Activated CD4-positive, alpha-beta memory T cell treated with anti-CD3 and anti-CD28 coated beads, Interleukin-2, amount 10 ng/mL, durations not matched to agents 7 days and 5 days (primary cell): ENCODE measurements around the gene FAM13A. TPM values are rescaled to one million over a fixed set of nuclear protein-coding genes. Genes with fewer than 3 reads are reported as not detected.

ENCODE experiments used
- CTCF ChIA-PET: fragments of 350-600 bp; sonication (Branson Sonifier 250); formaldehyde crosslinking; loops from one replicate; lab custom pipeline; 2021; ENCODE audit warnings: antibody characterized with exemption, inconsistent platforms; lab: Charles Lee
- POLR2A ChIA-PET: fragments of 350-600 bp; sonication (Branson Sonifier 250); formaldehyde crosslinking; loops from one replicate; lab custom pipeline; 2021; ENCODE audit warnings: antibody characterized with exemption; lab: Charles Lee
- DNase-seq: peaks from one replicate; pipeline ENCODE4 v3.0.0-alpha.2; 2020
- H3K27ac Mint-ChIP-seq: one replicate; pipeline ENCODE4 v1.8.0; 2021; ENCODE audit warnings: mild to moderate bottlenecking, mixed read lengths
- H3K27me3 Mint-ChIP-seq: one replicate; pipeline ENCODE4 v1.8.0; 2021; ENCODE audit warnings: mixed read lengths
- H3K36me3 Mint-ChIP-seq: one replicate; pipeline ENCODE4 v1.8.0; 2021; ENCODE audit warnings: low read depth, mixed read lengths
- H3K4me1 Mint-ChIP-seq: one replicate; pipeline ENCODE4 v1.8.0; 2021; ENCODE audit warnings: mixed read lengths
- H3K4me3 Mint-ChIP-seq: one replicate; pipeline ENCODE4 v1.8.0; 2021; ENCODE audit warnings: mild to moderate bottlenecking, mixed read lengths
- H3K9me3 Mint-ChIP-seq: one replicate; pipeline ENCODE4 v1.8.0; 2021; ENCODE audit warnings: mixed read lengths
- total RNA-seq, 2 experiments: library from RNA; stranded (reverse); gene quantifications; one replicate each; pipeline ENCODE4 v1.2.3, GENCODE V29; 2021

The FAM13A gene
- total RNA-seq, 2 experiments from 2014 or later: 9.5 to 10.1 TPM

GRCh38 chr4:88813013-88813412, 244.0 kb downstream of the FAM13A start:
- no peak overlapping the region for H3K4me3 Mint-ChIP-seq
- H3K27me3 Mint-ChIP-seq: peaks cover 18% of the 10 kb centered on the region
- ChIA-PET POLR2A (no interaction called here), CTCF (interaction anchor here (1.1 kb wide), 1 partner anchor 10 kb away, joined by 3 read pairs; no protein-coding TSS in a partner anchor)
- no peaks in the 10 kb centered on the region for H3K36me3 Mint-ChIP-seq
- DNase-seq: no peak
- H3K4me1 Mint-ChIP-seq: no peaks in the 10 kb centered on the region
- H3K9me3 Mint-ChIP-seq: no peaks in the 10 kb centered on the region
- H3K27ac Mint-ChIP-seq: no peak overlapping the region

- Mint-ChIP-seq H3K9me3 (no peaks in the 10 kb centered on the region), H3K27ac (no peak overlapping the region), H3K4me1 (no peaks in the 10 kb centered on the region), H3K36me3 (no peaks in the 10 kb centered on the region), H3K4me3 (no peak overlapping the region), H3K27me3 (peaks cover 17% of the 10 kb centered on the region)
- CTCF ChIA-PET: no interaction called here
- POLR2A ChIA-PET: no interaction called here
- no peak for DNase-seq
These were observed 244.6 kb downstream of the FAM13A start for GRCh38 chr4:88812420-88812819.

- no peaks in the 10 kb centered on the region for H3K36me3 Mint-ChIP-seq
- DNase-seq: no peak
- POLR2A ChIA-PET: no interaction called here
- no peaks in the 10 kb centered on the region for H3K4me1 Mint-ChIP-seq
- no peaks in the 10 kb centered on the region for H3K9me3 Mint-ChIP-seq
- H3K4me3 Mint-ChIP-seq: no peak overlapping the region
- CTCF ChIA-PET: no interaction called here
- H3K27ac Mint-ChIP-seq: no peak overlapping the region
- peaks cover 17% of the 10 kb centered on the region for H3K27me3 Mint-ChIP-seq
These were observed 245.1 kb downstream of the FAM13A start for GRCh38 chr4:88811904-88812303.

- H3K36me3 Mint-ChIP-seq: no peaks in the 10 kb centered on the region
- DNase-seq: no peak
These were observed 246.7 kb downstream of the FAM13A start for GRCh38 chr4:88810325-88810724.

GRCh38 chr4:88809576-88810219, 247.3 kb downstream of the FAM13A start:
- Mint-ChIP-seq H3K4me1 (peaks cover 1% of the 10 kb centered on the region), H3K36me3 (no peaks in the 10 kb centered on the region), H3K4me3 (no peak overlapping the region), H3K27ac (no peak overlapping the region), H3K9me3 (no peaks in the 10 kb centered on the region), H3K27me3 (peaks cover 17% of the 10 kb centered on the region)
- CTCF ChIA-PET: interaction anchor here (1.0 kb wide), 1 partner anchor 9 kb away, joined by 3 read pairs; no protein-coding TSS in a partner anchor
- no peak for DNase-seq
- POLR2A ChIA-PET: no interaction called here

More at GRCh38 chr4:88810325-88810724, 246.7 kb downstream of the FAM13A start:
- H3K27me3 Mint-ChIP-seq: peaks cover 21% of the 10 kb centered on the region
- ChIA-PET CTCF (no interaction called here), POLR2A (no interaction called here)
- no peak overlapping the region for H3K4me3 Mint-ChIP-seq
- no peaks in the 10 kb centered on the region for H3K4me1 Mint-ChIP-seq
- H3K9me3 Mint-ChIP-seq: no peaks in the 10 kb centered on the region
- H3K27ac Mint-ChIP-seq: no peak overlapping the region

GRCh38 chr4:88809101-88809500, 247.9 kb downstream of the FAM13A start:
- Mint-ChIP-seq H3K36me3 (no peaks in the 10 kb centered on the region), H3K9me3 (no peaks in the 10 kb centered on the region), H3K4me3 (no peak overlapping the region), H3K27ac (no peak overlapping the region), H3K4me1 (peaks cover 6% of the 10 kb centered on the region), H3K27me3 (peaks cover 15% of the 10 kb centered on the region)
- ChIA-PET POLR2A (no interaction called here), CTCF (interaction anchor here (1.0 kb wide), 1 partner anchor 10 kb away, joined by 3 read pairs; no protein-coding TSS in a partner anchor)
- no peak for DNase-seq

GRCh38 chr4:88807499-88807898, 249.5 kb downstream of the FAM13A start:
- peaks cover 14% of the 10 kb centered on the region for H3K27me3 Mint-ChIP-seq
- peaks cover 2% of the 10 kb centered on the region for H3K36me3 Mint-ChIP-seq
- H3K4me1 Mint-ChIP-seq: peaks cover 16% of the 10 kb centered on the region
- DNase-seq: no peak
- H3K27ac Mint-ChIP-seq: no peak overlapping the region
- no peaks in the 10 kb centered on the region for H3K9me3 Mint-ChIP-seq
- ChIA-PET POLR2A (no interaction called here), CTCF (no interaction called here)
- H3K4me3 Mint-ChIP-seq: no peak overlapping the region

GRCh38 chr4:88804234-88804633, 252.8 kb downstream of the FAM13A start:
- no peak overlapping the region for H3K27ac Mint-ChIP-seq
- no peak for DNase-seq
- H3K36me3 Mint-ChIP-seq: peaks cover 2% of the 10 kb centered on the region
- no peak overlapping the region for H3K4me3 Mint-ChIP-seq
- POLR2A ChIA-PET: no interaction called here
- peaks cover 18% of the 10 kb centered on the region for H3K4me1 Mint-ChIP-seq
- H3K27me3 Mint-ChIP-seq: peaks cover 23% of the 10 kb centered on the region
- CTCF ChIA-PET: interaction anchor here (1.3 kb wide), 1 partner anchor 14 kb away, joined by 5 read pairs; no protein-coding TSS in a partner anchor
- no peaks in the 10 kb centered on the region for H3K9me3 Mint-ChIP-seq

- no peak overlapping the region for H3K4me3 Mint-ChIP-seq
These were observed 253.3 kb downstream of the FAM13A start for GRCh38 chr4:88803600-88804096.

GRCh38 chr4:88802585-88803286, 254.2 kb downstream of the FAM13A start:
- DNase-seq: no peak
- Mint-ChIP-seq H3K4me3 (no peak overlapping the region), H3K27ac (no peak overlapping the region), H3K27me3 (peaks cover 33% of the 10 kb centered on the region), H3K36me3 (peaks cover 2% of the 10 kb centered on the region), H3K9me3 (no peaks in the 10 kb centered on the region), H3K4me1 (peaks cover 18% of the 10 kb centered on the region)
- ChIA-PET CTCF (no interaction called here), POLR2A (no interaction called here)

More at GRCh38 chr4:88803600-88804096, 253.3 kb downstream of the FAM13A start:
- POLR2A ChIA-PET: no interaction called here
- no peak for DNase-seq
- H3K27me3 Mint-ChIP-seq: peaks cover 24% of the 10 kb centered on the region
- peaks cover 2% of the 10 kb centered on the region for H3K36me3 Mint-ChIP-seq
- H3K4me1 Mint-ChIP-seq: peaks cover 18% of the 10 kb centered on the region
- H3K27ac Mint-ChIP-seq: no peak overlapping the region
- CTCF ChIA-PET: no interaction called here
- no peaks in the 10 kb centered on the region for H3K9me3 Mint-ChIP-seq

- peaks cover 18% of the 10 kb centered on the region for H3K4me1 Mint-ChIP-seq
- H3K9me3 Mint-ChIP-seq: no peaks in the 10 kb centered on the region
- peaks cover 38% of the 10 kb centered on the region for H3K27me3 Mint-ChIP-seq
- ChIA-PET POLR2A (no interaction called here), CTCF (no interaction called here)
- no peak overlapping the region for H3K4me3 Mint-ChIP-seq
- H3K36me3 Mint-ChIP-seq: peaks cover 5% of the 10 kb centered on the region
- no peak overlapping the region for H3K27ac Mint-ChIP-seq
- no peak for DNase-seq
These were observed 254.8 kb downstream of the FAM13A start for GRCh38 chr4:88802138-88802537.

GRCh38 chr4:88799900-88800299, 257.1 kb downstream of the FAM13A start:
- H3K27ac Mint-ChIP-seq: no peak overlapping the region
- CTCF ChIA-PET: no interaction called here
- peaks cover 5% of the 10 kb centered on the region for H3K36me3 Mint-ChIP-seq
- POLR2A ChIA-PET: no interaction called here
- H3K4me3 Mint-ChIP-seq: no peak overlapping the region
- DNase-seq: no peak
- peaks cover 39% of the 10 kb centered on the region for H3K27me3 Mint-ChIP-seq
- no peaks in the 10 kb centered on the region for H3K9me3 Mint-ChIP-seq
- H3K4me1 Mint-ChIP-seq: peaks cover 18% of the 10 kb centered on the region

GRCh38 chr4:88797725-88798124, 259.3 kb downstream of the FAM13A start:
- Mint-ChIP-seq H3K36me3 (peaks cover 2% of the 10 kb centered on the region), H3K4me3 (no peak overlapping the region), H3K9me3 (no peaks in the 10 kb centered on the region), H3K27me3 (peaks cover 42% of the 10 kb centered on the region), H3K4me1 (peaks cover 9% of the 10 kb centered on the region), H3K27ac (no peak overlapping the region)
- CTCF ChIA-PET: no interaction called here
- no peak for DNase-seq
- POLR2A ChIA-PET: no interaction called here
